Testis (tissue), 2 donors: ENCODE data around the gene EEA1.

Experiments
- POLR2A ChIP-seq: fragments of 450-650 bp; IDR thresholded peaks from one replicate; pipeline ENCODE4 v1.6.1; 2017; ENCODE audit warnings: antibody characterized with exemption, mild to moderate bottlenecking, moderate library complexity
- TF ChIP-seq, protein P1 (sequence below), 3 experiments: fragments of 450-650 bp in 2 of 3; fragments of 200-600 bp in 1 of 3; sonication (generic) in 1 of 3; IDR thresholded peaks; one replicate each; pipeline ENCODE4 v1.5.1; 2016 to 2019; ENCODE audit warnings: antibody characterized with exemption in 3 of 3, mild to moderate bottlenecking in 2 of 3, moderate library complexity in 1 of 3

DNA sequence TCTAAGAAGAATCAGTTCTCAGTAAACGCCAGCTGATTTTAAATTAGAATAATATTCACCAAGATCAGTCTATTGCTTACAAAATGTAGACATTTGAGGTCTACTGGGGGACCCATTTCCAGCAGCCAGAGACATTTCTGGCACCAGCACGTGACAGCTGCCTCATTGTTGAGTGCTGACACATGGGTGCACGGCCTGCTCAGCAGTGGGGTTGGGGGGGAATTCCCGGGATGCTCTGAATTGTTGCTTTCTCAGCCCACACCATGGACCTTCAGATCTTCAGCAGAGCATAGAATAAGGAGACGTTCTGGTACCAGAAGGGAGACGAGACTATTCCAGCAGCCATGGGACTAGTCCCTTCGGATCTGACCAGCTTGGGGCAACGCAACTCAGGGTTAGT is 208.0 kb downstream of the EEA1 start:
- TF ChIP-seq, protein P1, sequence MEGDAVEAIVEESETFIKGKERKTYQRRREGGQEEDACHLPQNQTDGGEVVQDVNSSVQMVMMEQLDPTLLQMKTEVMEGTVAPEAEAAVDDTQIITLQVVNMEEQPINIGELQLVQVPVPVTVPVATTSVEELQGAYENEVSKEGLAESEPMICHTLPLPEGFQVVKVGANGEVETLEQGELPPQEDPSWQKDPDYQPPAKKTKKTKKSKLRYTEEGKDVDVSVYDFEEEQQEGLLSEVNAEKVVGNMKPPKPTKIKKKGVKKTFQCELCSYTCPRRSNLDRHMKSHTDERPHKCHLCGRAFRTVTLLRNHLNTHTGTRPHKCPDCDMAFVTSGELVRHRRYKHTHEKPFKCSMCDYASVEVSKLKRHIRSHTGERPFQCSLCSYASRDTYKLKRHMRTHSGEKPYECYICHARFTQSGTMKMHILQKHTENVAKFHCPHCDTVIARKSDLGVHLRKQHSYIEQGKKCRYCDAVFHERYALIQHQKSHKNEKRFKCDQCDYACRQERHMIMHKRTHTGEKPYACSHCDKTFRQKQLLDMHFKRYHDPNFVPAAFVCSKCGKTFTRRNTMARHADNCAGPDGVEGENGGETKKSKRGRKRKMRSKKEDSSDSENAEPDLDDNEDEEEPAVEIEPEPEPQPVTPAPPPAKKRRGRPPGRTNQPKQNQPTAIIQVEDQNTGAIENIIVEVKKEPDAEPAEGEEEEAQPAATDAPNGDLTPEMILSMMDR (IDR thresholded peaks at IDR 0.05), result no peak
- TF ChIP-seq POLR2A, result no peak
